DMS 273 treated with DMSO at 0.1 percent for 48 hours (cell line): ENCODE results near the gene ALDH9A1.
"Not testable (repeated sequence)": the region's sequence is repeated elsewhere in the genome, so short reads cannot be mapped to it uniquely, and the experiment has no call there.

Experiments used
- DNase-seq: peaks from one replicate; lab custom pipeline; 2025; lab: John Stamatoyannopoulos, UW

The ALDH9A1 gene

GRCh38 chr1:165686971-165687433 is 11.4 kb downstream of the ALDH9A1 start:
- no peak for DNase-seq

DNA sequence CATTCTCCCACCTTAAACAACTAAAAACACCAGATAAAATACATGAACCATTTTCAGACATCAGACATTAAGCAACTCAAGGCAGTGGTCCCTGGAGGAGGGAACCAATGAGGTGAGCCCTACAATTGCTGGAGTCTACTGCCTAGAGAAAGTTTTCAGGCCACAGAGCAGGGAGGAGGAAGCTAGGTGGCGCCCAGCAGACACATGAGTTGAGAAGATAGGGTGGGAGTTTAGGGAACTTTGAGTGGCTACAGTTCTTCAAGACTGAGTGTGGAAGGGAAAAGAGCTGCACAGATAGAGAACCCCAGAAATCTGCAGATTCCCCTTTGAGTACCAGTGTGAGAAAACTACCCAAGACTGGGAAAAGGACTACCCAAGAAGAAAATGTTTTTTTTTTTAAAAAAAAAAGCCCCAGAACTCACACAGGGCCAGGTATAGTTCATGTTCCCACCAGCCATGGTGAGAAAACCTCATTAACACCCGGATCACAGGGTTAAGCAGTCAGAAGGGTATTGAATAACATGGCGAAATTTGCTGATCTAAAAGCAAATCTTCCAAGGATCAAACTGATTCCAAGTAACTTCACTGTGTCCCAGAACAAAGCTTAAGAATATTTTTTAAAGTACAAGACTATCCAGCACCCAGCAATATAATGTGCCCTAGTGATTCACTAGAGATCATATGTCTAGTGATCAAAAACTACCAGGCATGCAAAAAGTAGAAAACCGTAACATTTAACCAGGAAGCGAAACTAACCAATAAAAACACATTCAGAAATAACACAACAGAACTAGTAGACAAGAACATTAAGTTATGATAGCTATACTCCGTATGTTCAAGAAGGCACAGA is 12.0 kb downstream of the ALDH9A1 start:
- DNase-seq: no peak

GRCh38 chr1:165683848-165684485 is 14.4 kb downstream of the ALDH9A1 start:
- DNase-seq: no peak

- not testable (repeated sequence) for DNase-seq
Observed at GRCh38 chr1:165680773-165681172, 17.6 kb downstream of the ALDH9A1 start.

- no peak for DNase-seq
Observed at GRCh38 chr1:165680303-165680702, 18.1 kb downstream of the ALDH9A1 start.

DNA sequence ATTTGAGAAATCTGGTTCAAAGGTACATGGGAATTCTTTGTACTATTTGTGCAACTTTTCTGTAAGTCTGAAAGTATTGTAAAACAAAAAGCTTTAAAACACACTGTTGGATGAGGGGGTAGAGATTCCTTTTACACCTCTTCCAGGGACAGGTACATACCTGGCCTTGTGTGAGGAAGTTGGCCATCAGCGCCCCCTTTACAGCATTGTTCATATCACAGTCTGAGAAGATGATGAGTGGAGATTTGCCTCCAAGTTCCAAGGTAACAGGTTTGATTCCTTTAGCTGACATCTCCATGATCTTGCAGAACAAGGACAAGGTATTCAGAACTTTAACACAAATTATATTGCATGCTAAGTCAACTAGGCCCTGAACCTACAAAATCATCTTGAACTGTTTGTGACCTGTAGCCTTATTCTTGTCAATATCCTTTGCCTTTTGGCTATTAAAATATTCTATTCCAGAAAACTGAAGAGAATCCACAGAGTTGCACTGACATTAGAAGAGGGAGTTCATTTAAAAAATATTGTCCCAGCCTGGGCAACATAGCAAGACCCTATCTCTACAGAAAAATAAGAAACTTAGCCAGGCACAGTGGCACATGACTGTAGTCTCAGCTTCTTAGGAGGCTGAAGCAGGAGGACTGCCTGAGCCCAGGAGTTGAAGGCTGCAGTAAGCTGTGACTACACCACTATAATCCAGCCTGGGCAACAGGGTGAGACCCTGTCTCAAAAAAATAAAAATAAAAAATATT is 18.9 kb downstream of the ALDH9A1 start:
- DNase-seq: no peak

GRCh38 chr1:165678509-165678908 is 19.9 kb downstream of the ALDH9A1 start:
- DNase-seq: no peak

DNA sequence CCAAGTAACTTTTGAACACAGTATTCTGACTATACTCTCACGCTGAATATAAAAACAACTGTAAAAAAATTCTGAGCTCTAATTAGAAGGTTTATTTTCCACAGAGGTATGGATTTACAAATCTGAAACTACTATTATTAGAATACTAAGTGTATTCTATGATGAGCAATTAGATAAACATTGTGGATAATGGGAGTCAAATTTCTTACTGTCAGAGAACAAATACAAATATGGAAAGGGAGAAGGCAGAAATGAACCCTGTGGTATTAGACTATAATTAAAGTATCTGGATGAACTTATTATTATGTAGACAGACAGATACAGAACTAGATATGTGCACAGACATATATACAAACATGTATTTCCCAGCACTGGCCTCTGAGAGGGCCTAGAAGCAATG is 22.6 kb downstream of the ALDH9A1 start:
- DNase-seq: no peak

DNA sequence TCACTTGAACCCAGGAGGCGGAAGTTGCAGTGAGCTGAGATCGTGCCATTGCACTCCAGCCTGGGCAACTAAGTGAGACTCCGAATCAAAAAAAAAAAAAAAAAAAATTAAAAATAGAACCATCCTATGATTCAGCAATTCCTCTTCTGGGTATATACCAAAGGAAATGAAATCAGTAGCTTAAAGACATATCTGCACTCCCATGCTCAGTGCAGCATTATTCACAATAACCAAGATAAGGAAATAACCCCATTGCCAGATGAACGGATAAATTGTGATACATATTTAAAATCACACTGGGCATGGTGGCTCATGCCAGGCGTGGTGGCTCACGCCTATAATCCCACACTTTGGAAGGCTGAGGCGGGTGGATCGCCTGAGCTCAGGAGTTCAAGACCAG is 23.8 kb downstream of the ALDH9A1 start:
- no peak for DNase-seq

DNA sequence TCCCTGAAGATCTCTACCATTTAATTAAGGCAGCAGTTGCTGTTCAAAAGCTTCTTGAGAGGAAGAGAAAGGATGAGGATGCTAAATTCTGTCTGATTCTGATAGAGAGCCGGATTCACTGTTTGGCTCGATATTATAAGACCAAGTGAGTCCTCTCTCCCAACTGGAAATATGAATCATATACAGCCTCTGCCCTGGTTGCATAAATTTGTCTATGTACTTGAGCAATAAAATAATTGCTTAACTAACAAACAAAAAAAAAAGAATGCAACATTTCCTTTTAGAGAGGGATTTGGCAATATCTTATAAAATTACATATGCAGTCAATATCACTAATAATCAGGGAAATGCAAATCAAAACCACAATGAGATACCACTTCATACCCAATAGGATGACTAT is 26.8 kb downstream of the ALDH9A1 start:
- DNase-seq: no peak

DNA sequence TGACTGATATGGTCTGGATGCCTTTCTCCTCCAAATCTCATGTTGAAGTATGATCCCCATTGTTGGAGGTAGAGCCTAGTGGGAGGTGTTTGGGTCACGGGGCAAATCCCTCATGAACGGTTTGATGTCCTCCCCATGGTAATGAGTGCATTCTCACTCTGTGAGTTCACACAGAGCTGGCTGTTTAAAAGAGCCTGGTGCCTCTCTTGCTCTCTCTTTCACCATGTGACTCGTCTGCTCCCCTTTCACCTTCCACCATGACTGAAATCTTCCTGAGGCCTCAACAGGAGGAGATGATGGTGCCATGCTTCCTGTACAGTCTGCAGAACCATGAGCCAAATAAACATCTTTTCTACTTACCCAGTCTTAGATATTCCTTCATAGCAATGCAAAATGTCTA is 30.2 kb downstream of the ALDH9A1 start:
- no peak for DNase-seq

DNA sequence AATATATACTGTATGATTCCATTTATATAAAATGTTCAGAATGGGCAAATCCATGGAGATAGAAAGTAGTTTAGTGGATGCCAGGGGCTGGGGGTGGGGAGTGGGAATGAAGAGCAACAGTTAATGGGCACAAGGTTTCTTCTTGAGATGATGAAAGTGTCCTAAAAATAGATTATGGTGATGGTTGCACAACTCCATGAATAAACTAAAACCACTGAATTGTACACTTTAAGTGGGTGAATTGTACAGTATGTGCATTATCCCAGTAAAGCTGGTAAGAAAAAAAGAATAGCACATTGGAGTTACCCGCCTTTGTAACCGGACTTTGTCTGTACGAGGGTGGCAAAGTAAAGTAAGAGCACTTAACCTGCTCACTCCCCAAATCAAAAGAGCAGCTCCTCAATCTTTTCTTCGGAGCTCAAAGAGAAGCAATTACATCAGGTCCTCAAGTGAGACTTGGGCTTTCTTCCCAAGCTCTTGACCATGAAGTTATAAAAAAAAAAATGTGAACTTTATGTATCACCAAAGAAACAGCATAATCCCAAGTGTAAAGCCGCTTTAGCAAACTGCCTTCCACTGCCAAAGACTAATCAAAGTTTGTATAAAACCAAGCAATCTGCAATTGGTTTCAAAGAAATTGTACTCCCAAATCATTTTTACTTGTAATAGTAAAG is 32.1 kb downstream of the ALDH9A1 start:
- no peak for DNase-seq

DNA sequence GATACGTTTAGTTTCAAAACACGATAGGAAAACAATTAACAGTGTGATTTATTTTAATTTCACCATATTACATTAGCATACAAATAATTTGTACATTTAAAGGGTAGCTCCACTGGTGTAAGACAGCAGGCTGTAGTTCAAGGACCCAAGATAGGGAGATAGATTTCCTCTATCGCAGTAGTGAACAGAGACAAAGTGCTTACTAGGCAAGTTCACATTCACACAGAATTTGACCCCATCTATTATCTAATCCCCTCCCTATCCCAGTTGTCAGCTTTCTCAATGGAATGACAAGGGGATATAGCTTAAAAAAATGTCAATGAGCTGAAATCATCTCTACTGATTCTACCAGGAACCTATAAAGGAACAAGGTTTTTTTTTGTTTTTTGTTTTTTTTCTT is 36.2 kb downstream of the ALDH9A1 start:
- DNase-seq: no peak

DNA sequence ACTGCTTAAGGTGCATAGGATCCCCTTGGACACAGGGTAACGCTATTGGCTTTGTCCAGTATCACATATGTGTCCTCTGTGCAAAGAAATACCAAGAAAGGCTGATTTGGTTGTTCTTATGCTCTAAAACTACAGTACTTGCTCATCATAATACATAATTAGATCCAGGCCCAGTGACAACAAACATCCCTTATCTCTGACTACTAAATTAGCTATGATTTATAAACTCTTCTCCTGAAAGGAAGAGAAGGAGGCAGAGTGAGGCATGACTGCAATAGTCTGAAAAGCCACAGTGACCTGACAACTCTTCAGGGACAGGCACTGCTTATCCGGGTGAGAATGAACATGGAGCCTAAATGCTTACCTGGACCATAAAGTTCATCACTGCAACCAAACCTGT is 36.7 kb downstream of the ALDH9A1 start:
- no peak for DNase-seq

DNA sequence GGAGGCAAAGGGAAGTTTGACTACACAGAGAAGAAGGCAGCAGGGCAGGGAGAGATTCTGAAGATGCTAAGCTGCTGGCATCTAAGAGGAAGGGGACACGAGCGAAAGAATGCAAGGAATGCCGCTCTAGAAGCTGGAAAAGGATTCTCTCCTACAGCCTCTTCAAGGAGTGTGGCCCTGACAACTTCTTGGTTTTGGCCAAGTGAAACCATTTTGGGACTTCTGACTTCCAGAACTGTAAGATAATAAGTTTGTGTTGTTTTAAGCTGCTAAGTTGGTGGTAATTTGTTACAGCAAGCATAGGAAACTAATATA is 38.8 kb downstream of the ALDH9A1 start:
- DNase-seq: no peak

DNA sequence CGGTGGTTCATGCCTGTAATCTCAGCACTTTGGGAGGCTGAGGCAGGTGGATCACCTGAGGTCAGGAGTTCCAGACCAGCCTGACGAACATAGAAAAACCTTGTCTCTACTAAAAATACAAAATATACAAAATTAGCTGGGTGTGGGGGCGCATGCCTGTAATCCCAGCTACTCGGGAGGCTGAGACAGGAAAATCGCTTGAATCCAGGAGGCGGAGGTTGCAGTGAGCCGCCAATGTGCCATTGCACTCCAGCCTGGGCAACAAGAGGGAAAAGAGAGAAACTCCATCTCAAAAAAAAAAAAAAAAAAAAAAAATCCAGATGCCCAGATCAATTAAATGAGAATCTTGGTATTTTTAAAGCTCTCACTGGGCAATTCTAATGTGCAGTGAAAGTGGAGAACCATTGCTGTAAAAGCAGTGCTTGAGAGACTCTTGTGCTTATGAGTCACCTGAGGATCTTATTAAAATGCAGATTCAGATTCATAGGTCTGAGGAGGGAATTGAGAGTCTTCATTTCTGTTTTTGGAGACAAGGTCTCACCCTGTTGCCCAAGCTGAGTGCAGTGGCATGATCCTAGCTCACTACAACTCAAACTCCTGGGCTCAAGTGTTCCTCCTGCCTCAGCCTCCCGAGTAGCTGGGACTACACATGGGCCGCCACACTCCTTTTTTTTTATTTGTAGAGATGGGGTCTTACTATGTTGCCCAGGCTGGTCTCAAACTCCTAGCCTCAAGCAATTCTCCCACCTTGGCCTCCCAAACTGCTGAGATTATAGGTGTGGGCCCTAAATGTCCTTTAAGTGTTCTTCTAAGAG is 39.4 kb downstream of the ALDH9A1 start:
- not testable (repeated sequence) for DNase-seq

- no peak for DNase-seq
Observed at GRCh38 chr1:165650981-165651625, 47.3 kb downstream of the ALDH9A1 start.

- no peak for DNase-seq
Observed at GRCh38 chr1:165648919-165649572, 49.3 kb downstream of the ALDH9A1 start.

GRCh38 chr1:165647970-165648369 is 50.4 kb downstream of the ALDH9A1 start:
- no peak for DNase-seq

GRCh38 chr1:165647517-165647916 is 50.8 kb downstream of the ALDH9A1 start:
- no peak for DNase-seq
